SK-N-SH (cell line): Measurements from ENCODE around the gene WBP2. TPM values are rescaled to one million over a fixed set of nuclear protein-coding genes. Genes with fewer than 3 reads are reported as not detected.

Source experiments
- CTCF ChIA-PET: fragments of 300-600, 350-600 bp; formaldehyde crosslinking; extraction: SDS; loops from one replicate; lab custom pipeline; 2021; lab: Yijun Ruan, JAX
- POLR2A ChIA-PET: fragments of 350-600 bp; sonication (Branson Sonifier 250); formaldehyde crosslinking; extraction: SDS; loops from one replicate; lab custom pipeline; 2020; ENCODE audit warnings: antibody characterized with exemption, inconsistent platforms; lab: Yijun Ruan, JAX
- DNase-seq: peaks from one replicate; pipeline ENCODE4 v3.0.0; 2012
- H2AFZ ChIP-seq: fragments of 200-600 bp; sonication (generic); 2 replicates; pipeline ENCODE4 v1.8.1; 2016; ENCODE audit warnings: antibody characterized with exemption, mild to moderate bottlenecking, low read depth
- H3F3A ChIP-seq: fragments of 200-600 bp; sonication (generic); replicated peaks from 2 replicates; pipeline ENCODE3; 2016; ENCODE audit warnings: antibody characterized with exemption, mild to moderate bottlenecking; ENCODE audit not compliant: insufficient read depth
- H3K27ac ChIP-seq, 2 experiments: fragments of 200-500 bp in 1 of 2; fragments of 200-600 bp in 1 of 2; sonication (Bioruptor generic) in 1 of 2; sonication (generic), shearing (Covaris generic) in 1 of 2; 2 replicates each; pipeline versions ENCODE4 v1.5.1 to v1.6.1; 2014 to 2016; ENCODE audit warnings: low read depth in 2 of 2, inconsistent platforms in 1 of 2, low read length in 1 of 2, mild to moderate bottlenecking in 1 of 2, mixed read lengths in 1 of 2
- H3K27me3 ChIP-seq: fragments of 200-600 bp; sonication (generic), shearing (Covaris generic); 2 replicates; pipeline ENCODE4 v1.6.1; 2016; ENCODE audit warnings: mixed run types; ENCODE audit not compliant: insufficient read depth
- H3K36me3 ChIP-seq, 2 experiments: fragments of 200-500 bp in 1 of 2; fragments of 200-600 bp in 1 of 2; sonication (Bioruptor generic) in 1 of 2; sonication (generic) in 1 of 2; replicated peaks in 1 of 2; 2 replicates each; pipeline versions ENCODE3 to v1.5.1; 2014 to 2016; ENCODE audit warnings: low read length in 1 of 2, mild to moderate bottlenecking in 1 of 2; ENCODE audit not compliant: insufficient read depth in 2 of 2, control insufficient read depth in 1 of 2
- H3K4me1 ChIP-seq, 2 experiments: fragments of 200-500 bp in 1 of 2; fragments of 200-600 bp in 1 of 2; sonication (Bioruptor generic) in 1 of 2; sonication (generic), shearing (Covaris generic) in 1 of 2; 2 replicates each; pipeline versions ENCODE4 v1.5.1 to v1.6.1; 2014 to 2016; ENCODE audit warnings: low read depth in 1 of 2, low read length in 1 of 2, mixed run types in 1 of 2; ENCODE audit not compliant: insufficient read depth in 2 of 2, control insufficient read depth in 1 of 2
- H3K4me2 ChIP-seq: fragments of 200-600 bp; sonication (generic), shearing (Covaris generic); 2 replicates; pipeline ENCODE4 v1.6.1; 2017; ENCODE audit warnings: mixed run types
- H3K4me3 ChIP-seq, 2 experiments: fragments of 200-500 bp in 1 of 2; fragments of 200-600 bp in 1 of 2; sonication (Bioruptor generic) in 1 of 2; sonication (generic), shearing (Covaris generic) in 1 of 2; 2 replicates each; pipeline versions ENCODE4 v1.5.1 to v1.8.1; 2014 to 2016; ENCODE audit warnings: low read depth in 2 of 2, inconsistent platforms in 1 of 2, low read length in 1 of 2, mild to moderate bottlenecking in 1 of 2, mixed read lengths in 1 of 2, moderate library complexity in 1 of 2
- H3K79me2 ChIP-seq: fragments of 200-600 bp; sonication (generic); 2 replicates; pipeline ENCODE4 v1.8.1; 2017; ENCODE audit warnings: mild to moderate bottlenecking; ENCODE audit not compliant: insufficient read depth
- H3K9ac ChIP-seq: fragments of 200-600 bp; sonication (generic); 2 replicates; pipeline ENCODE4 v1.6.1; 2017; ENCODE audit warnings: mixed run types
- H3K9me2 ChIP-seq: fragments of 200-600 bp; sonication (generic); 2 replicates; pipeline ENCODE4 v1.6.1; 2017; ENCODE audit warnings: mixed run types
- H3K9me3 ChIP-seq: fragments of 200-600 bp; sonication (generic); 2 replicates; pipeline ENCODE4 v1.6.1; 2017; ENCODE audit warnings: mixed run types, mild to moderate bottlenecking, moderate library complexity
- H4K20me1 ChIP-seq: fragments of 200-600 bp; sonication (generic); 2 replicates; pipeline ENCODE4 v1.6.1; 2017; ENCODE audit warnings: mild to moderate bottlenecking, mixed run types; ENCODE audit not compliant: insufficient read depth
- CHD2 ChIP-seq: fragments of 150-350 bp; IDR thresholded peaks from 2 replicates; pipeline ENCODE4 v1.6.1; 2018; ENCODE audit warnings: low read length; ENCODE audit not compliant: partially characterized antibody
- FOXJ3 ChIP-seq: sonication (generic); formaldehyde crosslinking; IDR thresholded peaks from 2 replicates; pipeline ENCODE4 v1.5.1; 2020; ENCODE audit warnings: mild to moderate bottlenecking, missing genetic modification reagents
- GABPA ChIP-seq: IDR thresholded peaks from 2 replicates; pipeline ENCODE4 v1.4.0; 2012; ENCODE audit warnings: low read depth, mild to moderate bottlenecking
- GATA2 ChIP-seq: sonication (generic); formaldehyde crosslinking; IDR thresholded peaks from 2 replicates; pipeline ENCODE4 v1.5.0; 2020; ENCODE audit warnings: mild to moderate bottlenecking, missing genetic modification reagents
- JUND ChIP-seq: IDR thresholded peaks from 2 replicates; pipeline ENCODE4 v1.4.0; 2012
- MEF2A ChIP-seq: IDR thresholded peaks from 2 replicates; pipeline ENCODE4 v1.4.0; 2012; ENCODE audit warnings: low read depth, borderline replicate concordance
- POLR2AphosphoS5 ChIP-seq: IDR thresholded peaks from 2 replicates; pipeline ENCODE4 v1.6.1; 2012; ENCODE audit warnings: low read depth, low read length
- RAD21 ChIP-seq: IDR thresholded peaks from 2 replicates; pipeline ENCODE4 v1.6.1; 2012; ENCODE audit warnings: mild to moderate bottlenecking, low read length
- RCOR1 ChIP-seq: fragments of 150-350 bp; IDR thresholded peaks from 2 replicates; pipeline ENCODE4 v1.6.1; 2017; ENCODE audit warnings: antibody characterized with exemption, low read length
- TAF1 ChIP-seq: IDR thresholded peaks from 2 replicates; pipeline ENCODE4 v1.6.1; 2012; ENCODE audit warnings: low read depth, mild to moderate bottlenecking, low read length, moderate library complexity, borderline replicate concordance
- YY1 ChIP-seq: IDR thresholded peaks from 2 replicates; pipeline ENCODE4 v1.4.0; 2012; ENCODE audit warnings: low read depth, mild to moderate bottlenecking
- WGBS: methylation state at CpG from one replicate; pipeline ENCODE4 v1.1.6; 2017; ENCODE audit warnings: low lambda C conversion rate; 5-methylcytosine and 5-hydroxymethylcytosine counted together
- polyA plus RNA-seq, 3 experiments: library from polyadenylated mRNA; depleted of rRNA; stranded (reverse); fragments of >200 nt; gene quantifications; 2 replicates each; pipeline ENCODE4 v1.2.3, GENCODE V29; 2012
- TF ChIP-seq, protein P1 (sequence below): IDR thresholded peaks from 2 replicates; pipeline ENCODE4; 2012
- TF ChIP-seq, protein P2 (sequence below): fragments of 150-350 bp; IDR thresholded peaks from 2 replicates; pipeline ENCODE4 v1.6.1; 2017; ENCODE audit warnings: antibody characterized with exemption, low read length, low read depth, borderline replicate concordance

The WBP2 gene
- polyA plus RNA-seq, 1 of the 3 experiments (the other 2 are of a cell fraction), result 55.8 TPM

DNA sequence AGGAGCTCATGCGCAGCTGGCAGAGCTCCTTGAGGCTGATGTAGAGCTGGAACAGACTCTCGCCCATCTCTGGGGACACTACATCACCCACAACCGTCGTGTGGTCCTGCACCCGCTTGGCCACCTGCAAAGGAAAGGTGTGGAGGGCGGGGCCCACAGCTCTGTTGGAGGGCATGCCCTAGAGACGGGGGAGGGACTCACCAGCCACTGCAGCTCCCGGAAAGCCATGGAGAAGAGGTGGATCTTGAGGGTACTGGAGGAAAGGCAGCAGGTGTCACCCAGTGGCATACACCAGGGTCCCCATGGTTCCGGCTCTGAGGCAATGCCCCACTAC, 19.5 kb downstream of the WBP2 start (continued):
- no peak for TF ChIP-seq FOXJ3 (CRISPR knock-in tag)

GRCh38 chr17:75834928-75835653, 20.0 kb downstream of the WBP2 start:
- H2AFZ ChIP-seq, result no peak overlapping the region
- 59% methylated on average over 22 of the region's 24 CpGs for WGBS
- no peak for TF ChIP-seq GABPA
- no peak for TF ChIP-seq POLR2AphosphoS5
- no peak for TF ChIP-seq GATA2 (CRISPR knock-in tag)
- TF ChIP-seq, protein P1, sequence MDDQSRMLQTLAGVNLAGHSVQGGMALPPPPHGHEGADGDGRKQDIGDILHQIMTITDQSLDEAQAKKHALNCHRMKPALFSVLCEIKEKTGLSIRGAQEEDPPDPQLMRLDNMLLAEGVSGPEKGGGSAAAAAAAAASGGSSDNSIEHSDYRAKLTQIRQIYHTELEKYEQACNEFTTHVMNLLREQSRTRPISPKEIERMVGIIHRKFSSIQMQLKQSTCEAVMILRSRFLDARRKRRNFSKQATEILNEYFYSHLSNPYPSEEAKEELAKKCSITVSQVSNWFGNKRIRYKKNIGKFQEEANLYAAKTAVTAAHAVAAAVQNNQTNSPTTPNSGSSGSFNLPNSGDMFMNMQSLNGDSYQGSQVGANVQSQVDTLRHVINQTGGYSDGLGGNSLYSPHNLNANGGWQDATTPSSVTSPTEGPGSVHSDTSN, result no peak
- no peak for TF ChIP-seq RAD21
- TF ChIP-seq MEF2A, result no peak
- no peak for TF ChIP-seq TAF1
- no peak for TF ChIP-seq RCOR1
- TF ChIP-seq YY1, result no peak
- TF ChIP-seq CHD2, result no peak
- TF ChIP-seq, protein P2, sequence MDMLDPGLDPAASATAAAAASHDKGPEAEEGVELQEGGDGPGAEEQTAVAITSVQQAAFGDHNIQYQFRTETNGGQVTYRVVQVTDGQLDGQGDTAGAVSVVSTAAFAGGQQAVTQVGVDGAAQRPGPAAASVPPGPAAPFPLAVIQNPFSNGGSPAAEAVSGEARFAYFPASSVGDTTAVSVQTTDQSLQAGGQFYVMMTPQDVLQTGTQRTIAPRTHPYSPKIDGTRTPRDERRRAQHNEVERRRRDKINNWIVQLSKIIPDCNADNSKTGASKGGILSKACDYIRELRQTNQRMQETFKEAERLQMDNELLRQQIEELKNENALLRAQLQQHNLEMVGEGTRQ, result no peak
- TF ChIP-seq JUND, result no peak
- ChIA-PET POLR2A (interaction anchor here (0.9 to 1.5 kb wide), 3 partner anchors 9 to 61 kb away, joined by 3 to 8 read pairs (median 4); partner anchors contain the start of gene UNC13D), CTCF (interaction anchor here (0.8 to 16.5 kb wide), 9 partner anchors 3 to 423 kb away, joined by 3 to 326 read pairs (median 4); partner anchors contain the start of genes TRIM65, TSEN54 and UNC13D)
- DNase-seq, result peak; percentile 84
- no peaks in the 10 kb centered on the region for H3K27me3 ChIP-seq
- H3K4me3 ChIP-seq, result no peak overlapping the region
- H3K4me1 ChIP-seq, result peaks cover 0 to 4% of the 10 kb centered on the region in 2 experiments; a peak in 1 of 4 replicates
- H3K9me2 ChIP-seq, result no peaks in the 10 kb centered on the region
- no peak overlapping the region for H3K27ac ChIP-seq
- H3K9ac ChIP-seq, result no peak overlapping the region
- H3K4me2 ChIP-seq, result no peak overlapping the region
- H3K79me2 ChIP-seq, result no peaks in the 10 kb centered on the region
- no peaks in the 10 kb centered on the region for H3K9me3 ChIP-seq
- H4K20me1 ChIP-seq, result no peaks in the 10 kb centered on the region
- no peaks in the 10 kb centered on the region for H3F3A ChIP-seq
- no peaks in the 10 kb centered on the region for H3K36me3 ChIP-seq
